Lung (tissue), 12 donors: ENCODE data around the gene ADGRB2. TPM values are rescaled to one million over a fixed set of nuclear protein-coding genes. Genes with fewer than 3 reads are reported as not detected.

ENCODE experiments used
- ATAC-seq: fragments of 200-7000 bp; cut with Tn5 transposase; one replicate; pipeline ENCODE4 v1.9.1; 2020; ENCODE audit warnings: moderate number of reproducible peaks; ENCODE audit not compliant: insufficient read depth, low FRiP score
- DNase-seq, 3 donors: peaks; one replicate each; pipeline ENCODE4 v3.0.0-alpha.2; 2013 to 2017
- H3K27ac ChIP-seq, 2 donors: one replicate each; pipeline ENCODE4 v1.5.1; 2013; ENCODE audit warnings: mild to moderate bottlenecking in 2 of 2, moderate library complexity in 2 of 2, control low read depth in 1 of 2, inconsistent platforms in 1 of 2, low read depth in 1 of 2, low read length in 1 of 2
- H3K27me3 ChIP-seq, 3 donors: one replicate each; pipeline ENCODE4 v1.5.1; 2013; ENCODE audit warnings: low read length in 2 of 3; ENCODE audit not compliant: control insufficient read depth in 3 of 3, insufficient read depth in 3 of 3
- H3K36me3 ChIP-seq, 4 donors: one replicate each; pipeline ENCODE4 v1.5.1; 2013; ENCODE audit warnings: low read length in 4 of 4, mild to moderate bottlenecking in 1 of 4, moderate library complexity in 1 of 4; ENCODE audit not compliant: control insufficient read depth in 4 of 4, insufficient read depth in 4 of 4
- H3K4me1 ChIP-seq, 5 donors: one replicate each; pipeline ENCODE4 v1.5.1; 2013; ENCODE audit warnings: low read length in 5 of 5, mild to moderate bottlenecking in 2 of 5, moderate library complexity in 1 of 5; ENCODE audit not compliant: control insufficient read depth in 5 of 5, insufficient read depth in 5 of 5
- H3K4me3 ChIP-seq: one replicate; pipeline ENCODE4 v1.5.1; 2013; ENCODE audit warnings: mild to moderate bottlenecking, control low read depth, moderate library complexity
- H3K9ac ChIP-seq, 2 donors: one replicate each; pipeline ENCODE4 v1.5.1; 2013; ENCODE audit warnings: low read length in 2 of 2, control low read depth in 1 of 2; ENCODE audit not compliant: insufficient read depth in 1 of 2
- H3K9me3 ChIP-seq, 4 donors: one replicate each; pipeline ENCODE4 v1.5.1; 2013; ENCODE audit warnings: low read length in 3 of 4, mild to moderate bottlenecking in 1 of 4, moderate library complexity in 1 of 4; ENCODE audit not compliant: control insufficient read depth in 4 of 4, insufficient read depth in 3 of 4
- WGBS, 2 donors: extraction: QIAGEN DNeasy Blood & Tissue Kit; methylation state at CpG; one replicate each; pipeline ENCODE4 v1.1.7; 2013; 5-methylcytosine and 5-hydroxymethylcytosine counted together
- polyA plus RNA-seq, 2 donors: library from polyadenylated mRNA; stranded (reverse); fragments of 200-250 nt; gene quantifications; one replicate each; pipeline ENCODE4 v1.2.1, GENCODE V29; 2013
- total RNA-seq, 2 donors: library from RNA; depleted of rRNA in 1 of 2; stranded (reverse); fragments of >200 nt in 1 of 2; gene quantifications; one replicate each; pipeline ENCODE4 v1.2.1, GENCODE V29; 2014 to 2021
- TF ChIP-seq, protein P1 (sequence below): IDR thresholded peaks from 2 replicates; pipeline ENCODE4 v1.5.1; 2012; ENCODE audit warnings: mild to moderate bottlenecking; ENCODE audit errors: control extremely low read depth, extremely low read depth
- donor health status: control.
- donor health status: control.
- donor health status: Bipolar disorder and iron deficiency.
- donor health status: healthy.
- donor health status: DM: yes; HTN: yes; CAD: no.

Gene ADGRB2
- total and polyA plus RNA-seq, 4 donors, result 0.44 to 7.6 (median 1.3) TPM

DNA sequence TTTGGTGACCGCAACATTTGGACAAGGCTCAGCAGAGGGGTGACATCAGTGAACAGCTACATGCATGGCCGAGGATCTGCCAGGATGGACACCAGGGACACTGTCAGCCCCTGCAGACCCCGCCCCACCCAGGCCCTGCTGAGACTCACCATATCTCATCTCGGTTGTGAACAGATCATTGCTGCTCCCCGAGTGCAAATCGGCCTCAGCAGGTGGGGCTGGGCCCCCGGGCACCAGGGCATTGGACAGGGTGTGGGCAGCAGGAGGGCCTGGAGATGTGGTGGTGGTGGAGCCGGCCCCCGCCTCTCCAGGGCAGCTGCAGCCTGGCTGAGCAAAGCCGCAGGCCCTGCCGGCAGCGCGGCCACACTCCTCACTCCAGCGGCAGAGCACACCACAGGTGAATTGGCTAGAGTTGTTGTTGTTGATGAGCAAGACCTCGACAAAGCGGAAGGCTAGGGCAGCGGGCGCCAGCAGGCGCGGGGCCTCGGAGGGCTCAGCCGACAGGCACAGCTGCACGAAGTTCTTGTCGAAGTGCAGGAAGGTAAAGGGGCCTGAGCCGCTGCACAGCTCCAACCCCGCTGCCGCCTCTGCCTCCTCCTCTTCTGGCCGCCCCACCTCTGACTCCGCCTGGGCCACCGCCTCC lies 8.2 kb downstream of the ADGRB2 start:
- Histone ChIP-seq H3K9ac (no peak overlapping the region), H3K36me3 (no peaks in the 10 kb centered on the region), H3K27me3 (peaks cover 0 to 3% (median 0%) of the 10 kb centered on the region in 3 donors), H3K4me1 (peaks cover 0 to 56% (median 20%) of the 10 kb centered on the region in 5 donors), H3K27ac (no peak overlapping the region), H3K9me3 (no peaks in the 10 kb centered on the region), H3K4me3 (no peak overlapping the region)
- DNase-seq, result no peak
- no peak for ATAC-seq
- TF ChIP-seq, protein P1, sequence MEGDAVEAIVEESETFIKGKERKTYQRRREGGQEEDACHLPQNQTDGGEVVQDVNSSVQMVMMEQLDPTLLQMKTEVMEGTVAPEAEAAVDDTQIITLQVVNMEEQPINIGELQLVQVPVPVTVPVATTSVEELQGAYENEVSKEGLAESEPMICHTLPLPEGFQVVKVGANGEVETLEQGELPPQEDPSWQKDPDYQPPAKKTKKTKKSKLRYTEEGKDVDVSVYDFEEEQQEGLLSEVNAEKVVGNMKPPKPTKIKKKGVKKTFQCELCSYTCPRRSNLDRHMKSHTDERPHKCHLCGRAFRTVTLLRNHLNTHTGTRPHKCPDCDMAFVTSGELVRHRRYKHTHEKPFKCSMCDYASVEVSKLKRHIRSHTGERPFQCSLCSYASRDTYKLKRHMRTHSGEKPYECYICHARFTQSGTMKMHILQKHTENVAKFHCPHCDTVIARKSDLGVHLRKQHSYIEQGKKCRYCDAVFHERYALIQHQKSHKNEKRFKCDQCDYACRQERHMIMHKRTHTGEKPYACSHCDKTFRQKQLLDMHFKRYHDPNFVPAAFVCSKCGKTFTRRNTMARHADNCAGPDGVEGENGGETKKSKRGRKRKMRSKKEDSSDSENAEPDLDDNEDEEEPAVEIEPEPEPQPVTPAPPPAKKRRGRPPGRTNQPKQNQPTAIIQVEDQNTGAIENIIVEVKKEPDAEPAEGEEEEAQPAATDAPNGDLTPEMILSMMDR, result no peak
- WGBS, 2 donors, result 90% methylated on average over 28 to 30 of the region's 30 CpGs

DNA sequence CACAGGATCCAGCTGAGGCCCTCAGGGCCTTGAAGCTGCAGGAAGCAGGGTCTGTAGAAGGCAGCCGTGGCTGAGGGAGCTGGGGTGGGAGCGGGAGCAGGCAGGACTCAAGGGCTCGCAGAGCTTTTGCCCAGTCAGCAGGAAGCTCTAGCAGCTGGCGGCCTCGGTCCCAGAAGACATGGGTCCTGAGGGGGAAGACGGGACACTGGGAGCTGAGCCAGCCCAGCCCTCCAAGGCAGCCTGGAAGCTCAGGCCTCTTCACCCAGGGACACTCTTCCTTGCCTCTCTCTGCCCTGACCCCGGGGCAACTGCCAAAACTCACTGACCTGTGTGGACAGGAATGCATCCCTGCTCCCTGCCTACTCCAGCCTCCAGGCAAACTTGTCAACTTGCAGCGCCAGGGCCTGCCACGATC lies 8.9 kb downstream of the ADGRB2 start:
- H3K27me3 ChIP-seq, result peaks cover 0 to 3% (median 0%) of the 10 kb centered on the region in 3 donors
- DNase-seq (peak; percentile 87 to 94 (median 90)), ATAC-seq (no peak)
- H3K9ac ChIP-seq, result no peak overlapping the region
- no peak overlapping the region for H3K27ac ChIP-seq
- no peaks in the 10 kb centered on the region for H3K36me3 ChIP-seq
- H3K4me1 ChIP-seq, result peaks cover 0 to 55% (median 20%) of the 10 kb centered on the region in 5 donors
- H3K4me3 ChIP-seq, result no peak overlapping the region
- 61 to 81% methylated on average over 9 of the region's 9 CpGs for WGBS, 2 donors
- H3K9me3 ChIP-seq, result no peaks in the 10 kb centered on the region
- TF ChIP-seq, protein P1, result no peak

DNA sequence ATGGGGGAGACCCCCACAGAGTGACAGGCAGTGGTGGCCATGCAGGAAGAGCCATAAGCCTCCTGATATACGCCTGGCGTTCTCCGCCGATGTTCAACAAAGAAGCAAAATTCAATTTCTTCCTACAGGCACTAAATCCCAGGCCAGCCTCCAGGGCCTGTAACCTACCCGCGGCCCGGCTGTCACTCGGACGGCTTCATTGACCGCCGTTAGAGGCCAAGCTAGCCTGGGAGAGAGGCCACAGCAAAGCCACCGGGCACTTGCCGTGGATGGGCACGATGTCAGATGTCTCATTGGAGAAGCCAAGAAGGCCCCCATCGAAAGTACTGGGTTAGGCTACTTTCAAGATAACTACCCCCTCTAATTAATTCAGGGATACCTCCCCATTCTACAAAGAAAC lies 9.7 kb downstream of the ADGRB2 start:
- Histone ChIP-seq H3K9ac (no peak overlapping the region), H3K36me3 (no peaks in the 10 kb centered on the region), H3K27me3 (no peaks in the 10 kb centered on the region), H3K4me3 (no peak overlapping the region), H3K27ac (no peak overlapping the region), H3K4me1 (peaks cover 0 to 47% (median 20%) of the 10 kb centered on the region in 5 donors), H3K9me3 (no peaks in the 10 kb centered on the region)
- DNase-seq (no peak), ATAC-seq (no peak)
- TF ChIP-seq, protein P1, result no peak
- 96 to 97% methylated on average over 15 of the region's 15 CpGs for WGBS, 2 donors
